ENCODE measurements around the gene DNAJC17. TPM values are rescaled to one million over a fixed set of nuclear protein-coding genes. Genes with fewer than 3 reads are reported as not detected.
A peak's percentile ranks its signal among the peaks of the same experiment; 100 is the strongest.

DNAJC17 gene
- total and polyA plus RNA-seq, 4 donors = 36.5 to 76.5 (median 44.1) TPM

GRCh38 chr15:40855706-40856234 lies 48.5 kb upstream of the DNAJC17 start:
- ATAC-seq (ENCODE audit: insufficient read depth, low FRiP score) = no peak
- 84 to 87% methylated on average over 13 of the region's 13 CpGs for WGBS, 2 donors
- Histone ChIP-seq H3K9me3 (ENCODE audit: control insufficient read depth in 4 of 4, insufficient read depth in 3 of 4, low read length in 3 of 4) (no peaks in the 10 kb centered on the region), H3K27me3 (ENCODE audit: control insufficient read depth in 3 of 3, insufficient read depth in 3 of 3, low read length in 2 of 3) (no peaks in the 10 kb centered on the region), H3K36me3 (ENCODE audit: control insufficient read depth in 4 of 4, insufficient read depth in 4 of 4, low read length in 4 of 4) (peaks cover 0 to 18% (median 0%) of the 10 kb centered on the region in 4 donors), H3K4me3 (no peak overlapping the region), H3K4me1 (ENCODE audit: control insufficient read depth in 5 of 5, insufficient read depth in 5 of 5, low read length in 5 of 5) (peaks cover 0 to 12% (median 4%) of the 10 kb centered on the region in 5 donors), H3K9ac (ENCODE audit: insufficient read depth in 1 of 2, low read length in 2 of 2) (no peak overlapping the region), H3K27ac (ENCODE audit: low read depth in 1 of 2, low read length in 1 of 2) (no peak overlapping the region)
- DNase-seq = peak in 1 of 3 donors; percentile 8
- TF ChIP-seq CTCF (IDR thresholded peaks at IDR 0.05; ENCODE audit: control extremely low read depth, extremely low read depth) = no peak

- TF ChIP-seq CTCF (IDR thresholded peaks at IDR 0.05; ENCODE audit: control extremely low read depth, extremely low read depth) = no peak
- Histone ChIP-seq H3K9me3 (ENCODE audit: control insufficient read depth in 4 of 4, insufficient read depth in 3 of 4, low read length in 3 of 4) (no peaks in the 10 kb centered on the region), H3K27ac (ENCODE audit: low read depth in 1 of 2, low read length in 1 of 2) (no peak overlapping the region), H3K27me3 (ENCODE audit: control insufficient read depth in 3 of 3, insufficient read depth in 3 of 3, low read length in 2 of 3) (no peaks in the 10 kb centered on the region), H3K4me1 (ENCODE audit: control insufficient read depth in 5 of 5, insufficient read depth in 5 of 5, low read length in 5 of 5) (peaks cover 0 to 12% (median 4%) of the 10 kb centered on the region in 5 donors), H3K9ac (ENCODE audit: insufficient read depth in 1 of 2, low read length in 2 of 2) (no peak overlapping the region), H3K4me3 (no peak overlapping the region), H3K36me3 (ENCODE audit: control insufficient read depth in 4 of 4, insufficient read depth in 4 of 4, low read length in 4 of 4) (peaks cover 0 to 18% (median 0%) of the 10 kb centered on the region in 4 donors)
- 56 to 68% methylated on average over 10 of the region's 10 CpGs for WGBS, 2 donors
- ATAC-seq (ENCODE audit: insufficient read depth, low FRiP score) (no peak), DNase-seq (no peak)
Observed at GRCh38 chr15:40854161-40854560, 46.9 kb upstream of the DNAJC17 start.

- no peak for ATAC-seq (ENCODE audit: insufficient read depth, low FRiP score)
- peaks cover 0 to 18% (median 0%) of the 10 kb centered on the region in 4 donors for H3K36me3 ChIP-seq (ENCODE audit: control insufficient read depth in 4 of 4, insufficient read depth in 4 of 4, low read length in 4 of 4)
- peaks cover 0 to 12% (median 4%) of the 10 kb centered on the region in 5 donors for H3K4me1 ChIP-seq (ENCODE audit: control insufficient read depth in 5 of 5, insufficient read depth in 5 of 5, low read length in 5 of 5)
- no peak overlapping the region for H3K9ac ChIP-seq (ENCODE audit: insufficient read depth in 1 of 2, low read length in 2 of 2)
- no peak overlapping the region for H3K27ac ChIP-seq (ENCODE audit: low read depth in 1 of 2, low read length in 1 of 2)
- no peaks in the 10 kb centered on the region for H3K9me3 ChIP-seq (ENCODE audit: control insufficient read depth in 4 of 4, insufficient read depth in 3 of 4, low read length in 3 of 4)
- no peaks in the 10 kb centered on the region for H3K27me3 ChIP-seq (ENCODE audit: control insufficient read depth in 3 of 3, insufficient read depth in 3 of 3, low read length in 2 of 3)
- 92 to 96% methylated on average over 16 of the region's 16 CpGs for WGBS, 2 donors
- no peak overlapping the region for H3K4me3 ChIP-seq
- no peak for DNase-seq
- no peak for TF ChIP-seq CTCF (IDR thresholded peaks at IDR 0.05; ENCODE audit: control extremely low read depth, extremely low read depth)
Observed at GRCh38 chr15:40853241-40853890, 46.1 kb upstream of the DNAJC17 start.
